Measurements from ENCODE around the gene AIRE. TPM values are rescaled to one million over a fixed set of nuclear protein-coding genes. Genes with fewer than 3 reads are reported as not detected.

Gene AIRE
- total RNA-seq, 1 donor from 2014 or later: 0.75 TPM

DNA sequence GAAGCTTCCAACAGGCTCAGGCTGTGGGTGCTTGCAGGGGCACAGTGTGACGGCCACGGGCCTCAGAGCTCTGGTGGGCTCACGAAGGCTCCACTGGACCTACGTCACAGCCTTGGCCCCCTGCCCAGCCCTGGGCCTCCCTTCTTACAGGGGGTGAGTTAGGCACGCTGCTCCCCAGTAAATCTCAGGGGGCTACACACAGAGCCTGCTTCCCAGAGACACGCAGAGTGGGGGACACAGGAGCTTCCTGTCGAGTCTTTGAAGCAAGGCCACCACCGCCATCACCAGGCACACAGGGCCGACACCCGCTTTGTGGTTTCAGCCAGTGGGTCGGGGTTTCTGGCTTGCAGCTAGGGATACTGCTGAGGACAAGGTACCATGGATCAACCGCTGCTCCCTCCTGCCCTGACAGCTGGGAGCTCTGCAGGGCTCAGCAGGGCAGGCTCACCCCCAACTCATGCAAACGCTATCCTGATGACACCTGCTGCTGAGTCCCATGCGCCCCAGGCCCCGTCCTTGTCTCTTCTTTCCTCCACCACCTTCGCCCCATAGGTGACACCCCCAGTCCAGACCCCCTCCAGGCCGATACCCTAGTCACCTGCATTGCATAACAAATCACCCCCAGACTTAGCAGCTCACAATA, 59.0 kb downstream of the AIRE start:
- H3K36me3 ChIP-seq: no peaks in the 10 kb centered on the region
- peaks cover 6% of the 10 kb centered on the region for H3K27me3 ChIP-seq
- H3K4me1 ChIP-seq: peaks cover 0 to 7% of the 10 kb centered on the region in 2 donors
- no peaks in the 10 kb centered on the region for H3K9me3 ChIP-seq
- intact Hi-C loops (cut with DNase I): no loop called here
- no peak overlapping the region for H3K4me3 ChIP-seq
- H3K27ac ChIP-seq: no peak overlapping the region
- TF ChIP-seq, protein P1, sequence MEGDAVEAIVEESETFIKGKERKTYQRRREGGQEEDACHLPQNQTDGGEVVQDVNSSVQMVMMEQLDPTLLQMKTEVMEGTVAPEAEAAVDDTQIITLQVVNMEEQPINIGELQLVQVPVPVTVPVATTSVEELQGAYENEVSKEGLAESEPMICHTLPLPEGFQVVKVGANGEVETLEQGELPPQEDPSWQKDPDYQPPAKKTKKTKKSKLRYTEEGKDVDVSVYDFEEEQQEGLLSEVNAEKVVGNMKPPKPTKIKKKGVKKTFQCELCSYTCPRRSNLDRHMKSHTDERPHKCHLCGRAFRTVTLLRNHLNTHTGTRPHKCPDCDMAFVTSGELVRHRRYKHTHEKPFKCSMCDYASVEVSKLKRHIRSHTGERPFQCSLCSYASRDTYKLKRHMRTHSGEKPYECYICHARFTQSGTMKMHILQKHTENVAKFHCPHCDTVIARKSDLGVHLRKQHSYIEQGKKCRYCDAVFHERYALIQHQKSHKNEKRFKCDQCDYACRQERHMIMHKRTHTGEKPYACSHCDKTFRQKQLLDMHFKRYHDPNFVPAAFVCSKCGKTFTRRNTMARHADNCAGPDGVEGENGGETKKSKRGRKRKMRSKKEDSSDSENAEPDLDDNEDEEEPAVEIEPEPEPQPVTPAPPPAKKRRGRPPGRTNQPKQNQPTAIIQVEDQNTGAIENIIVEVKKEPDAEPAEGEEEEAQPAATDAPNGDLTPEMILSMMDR (IDR thresholded peaks at IDR 0.05): no peak
- DNase-seq (ENCODE audit: low spot score in 2 of 2): no peak

DNA sequence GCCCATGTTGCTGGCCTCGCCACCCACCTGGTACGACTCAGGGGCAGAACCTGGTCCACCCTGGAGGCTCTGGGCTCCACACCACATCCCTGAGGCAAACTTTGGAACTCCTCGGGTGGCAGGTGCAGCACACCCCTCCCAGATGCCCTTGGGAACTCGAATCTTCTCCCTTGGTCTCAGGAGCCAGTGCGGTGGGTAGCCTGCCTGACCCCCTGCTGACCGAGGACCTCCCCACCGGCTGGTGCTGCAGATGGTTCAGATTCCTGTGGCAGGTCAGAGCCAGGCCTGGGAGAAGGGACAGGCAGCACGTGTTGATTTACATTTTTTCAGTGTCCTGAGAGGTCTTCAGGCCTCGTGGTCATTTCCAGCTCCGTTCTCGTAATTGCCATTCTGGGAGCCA, 59.8 kb downstream of the AIRE start:
- TF ChIP-seq, protein P1 (IDR thresholded peaks at IDR 0.05): no peak
- Histone ChIP-seq H3K36me3 (no peaks in the 10 kb centered on the region), H3K4me1 (no peaks in the 10 kb centered on the region), H3K4me3 (no peak overlapping the region), H3K9me3 (no peaks in the 10 kb centered on the region), H3K27ac (no peak overlapping the region), H3K27me3 (peaks cover 6% of the 10 kb centered on the region)
- no peak for DNase-seq (ENCODE audit: low spot score in 2 of 2)
- intact Hi-C loops (cut with DNase I): no loop called here

DNA sequence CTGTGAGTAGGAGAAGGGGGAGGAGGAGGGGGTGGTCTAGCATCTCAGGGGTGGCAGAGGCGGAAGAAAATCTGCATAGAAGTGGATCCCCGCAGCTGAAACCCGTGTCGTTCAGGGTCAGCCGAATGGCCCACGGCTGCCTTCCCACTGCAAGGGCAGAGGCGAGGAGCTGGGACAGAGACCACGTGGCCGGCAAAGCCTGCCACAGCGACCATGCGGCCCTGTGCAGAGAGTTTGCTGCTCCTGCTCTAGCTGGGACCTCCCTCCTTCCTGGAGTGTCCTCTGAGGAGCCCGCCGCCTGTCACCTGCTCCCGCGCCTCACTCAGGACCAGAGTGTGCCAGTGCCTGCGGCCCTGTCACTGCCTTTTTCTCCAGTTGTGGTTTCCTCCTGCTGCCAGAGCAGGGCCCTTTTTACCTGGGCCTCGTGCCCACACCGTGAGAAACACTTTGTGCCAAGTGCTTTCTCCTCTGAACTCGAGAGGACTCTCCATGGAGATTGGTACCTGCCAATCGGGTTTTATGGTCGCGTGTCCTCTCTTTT, 62.3 kb downstream of the AIRE start:
- no peak for DNase-seq (ENCODE audit: low spot score in 2 of 2)
- TF ChIP-seq, protein P1 (IDR thresholded peaks at IDR 0.05): no peak
- H3K4me1 ChIP-seq: no peaks in the 10 kb centered on the region
- no peak overlapping the region for H3K4me3 ChIP-seq
- peaks cover 6% of the 10 kb centered on the region for H3K27me3 ChIP-seq
- intact Hi-C loops (cut with DNase I): no loop called here
- no peak overlapping the region for H3K27ac ChIP-seq
- H3K9me3 ChIP-seq: no peaks in the 10 kb centered on the region
- no peaks in the 10 kb centered on the region for H3K36me3 ChIP-seq

Other genes with a start within 250 kb of the AIRE start
- gene PWP2, start 178.5 kb upstream of the AIRE start, total RNA-seq: 2.7 TPM
- gene GATD3, start 152.2 kb upstream of the AIRE start, total RNA-seq: not detected
- not detected for gene ICOSLG, start 44.9 kb upstream of the AIRE start, total RNA-seq
- gene DNMT3L, start 24.0 kb upstream of the AIRE start, total RNA-seq: not detected
- 153 TPM for gene PFKL, start 14.2 kb downstream of the AIRE start, total RNA-seq
- 68.5 TPM for gene CFAP410, start 53.5 kb downstream of the AIRE start, total RNA-seq
- gene TRPM2, start 67.7 kb downstream of the AIRE start, total RNA-seq: 0.43 TPM
- 2.2 TPM for gene LRRC3, start 169.6 kb downstream of the AIRE start, total RNA-seq